HG02678 (cell line): ENCODE data around the gene FEN1.
A peak's percentile ranks its signal among the peaks of the same experiment; 100 is the strongest.

Experiments used
- ATAC-seq: cut with Tn5 transposase; IDR thresholded peaks from one replicate; pipeline ENCODE4 v1.9.1; 2021; ENCODE audit warnings: mild to moderate bottlenecking, moderate library complexity; ENCODE audit not compliant: unreplicated experiment

FEN1 gene

GRCh38 chr11:61815790-61816735 lies 23.4 kb downstream of the FEN1 start:
- ATAC-seq, result peak; percentile 40

- peak; percentile 47 for ATAC-seq
These were observed 24.2 kb downstream of the FEN1 start, which contains the start of gene FADS1 for GRCh38 chr11:61816736-61817455. Gene FADS1, minus strand, starts transcription at chr11:61817003. Its CDS starts 74 bp downstream, at chr11:61816929.

GRCh38 chr11:61817471-61818202 lies 24.9 kb downstream of the FEN1 start:
- no peak for ATAC-seq

GRCh38 chr11:61820174-61820573 lies 27.5 kb downstream of the FEN1 start:
- ATAC-seq, result no peak

GRCh38 chr11:61826930-61827570 lies 34.3 kb downstream of the FEN1 start:
- ATAC-seq, result peak; percentile 11

- peak; percentile 70 for ATAC-seq
These were observed 35.1 kb downstream of the FEN1 start, which contains the start of gene FADS2 for GRCh38 chr11:61827571-61828378. Gene FADS2, plus strand, starts transcription at chr11:61828300. Its CDS starts 91 bp downstream, at chr11:61828391.

GRCh38 chr11:61828379-61828628 lies 35.6 kb downstream of the FEN1 start:
- ATAC-seq, result no peak

- ATAC-seq, result no peak
These were observed 36.1 kb downstream of the FEN1 start for GRCh38 chr11:61828629-61829407.

- no peak for ATAC-seq
These were observed 37.1 kb downstream of the FEN1 start for GRCh38 chr11:61829806-61830205.

- ATAC-seq, result no peak
These were observed 37.8 kb downstream of the FEN1 start for GRCh38 chr11:61830237-61831105.

GRCh38 chr11:61832207-61832606 lies 39.5 kb downstream of the FEN1 start:
- no peak for ATAC-seq

- no peak for ATAC-seq
These were observed 40.0 kb downstream of the FEN1 start for GRCh38 chr11:61832754-61833153.

GRCh38 chr11:61833471-61833870 lies 40.8 kb downstream of the FEN1 start:
- ATAC-seq, result no peak

- no peak for ATAC-seq
These were observed 41.2 kb downstream of the FEN1 start for GRCh38 chr11:61833926-61834277.

GRCh38 chr11:61834278-61835048 lies 41.8 kb downstream of the FEN1 start:
- peak; percentile 93 for ATAC-seq

GRCh38 chr11:61836193-61836592 lies 43.5 kb downstream of the FEN1 start:
- no peak for ATAC-seq

GRCh38 chr11:61837411-61838005 lies 44.8 kb downstream of the FEN1 start:
- no peak for ATAC-seq
